Subcutaneous adipose tissue (tissue), 4 donors: ENCODE data around the gene DNAJC21. TPM values are rescaled to one million over a fixed set of nuclear protein-coding genes. Genes with fewer than 3 reads are reported as not detected.

Experiments
- total RNA-seq, 4 donors: library from RNA; depleted of rRNA; stranded (reverse); fragments of >200 nt; gene quantifications; one replicate each; pipeline ENCODE4 v1.1.0, GENCODE V29; 2016
- TF ChIP-seq, protein P1 (sequence below): fragments of 450-650 bp; IDR thresholded peaks from one replicate; pipeline ENCODE4 v1.5.1; 2016; ENCODE audit warnings: low read depth, mild to moderate bottlenecking, control low read depth, antibody characterized with exemption, moderate library complexity

DNAJC21 gene
- total RNA-seq, 4 donors from 2014 or later = 32.1 to 43.9 (median 36.9) TPM

- TF ChIP-seq, protein P1, sequence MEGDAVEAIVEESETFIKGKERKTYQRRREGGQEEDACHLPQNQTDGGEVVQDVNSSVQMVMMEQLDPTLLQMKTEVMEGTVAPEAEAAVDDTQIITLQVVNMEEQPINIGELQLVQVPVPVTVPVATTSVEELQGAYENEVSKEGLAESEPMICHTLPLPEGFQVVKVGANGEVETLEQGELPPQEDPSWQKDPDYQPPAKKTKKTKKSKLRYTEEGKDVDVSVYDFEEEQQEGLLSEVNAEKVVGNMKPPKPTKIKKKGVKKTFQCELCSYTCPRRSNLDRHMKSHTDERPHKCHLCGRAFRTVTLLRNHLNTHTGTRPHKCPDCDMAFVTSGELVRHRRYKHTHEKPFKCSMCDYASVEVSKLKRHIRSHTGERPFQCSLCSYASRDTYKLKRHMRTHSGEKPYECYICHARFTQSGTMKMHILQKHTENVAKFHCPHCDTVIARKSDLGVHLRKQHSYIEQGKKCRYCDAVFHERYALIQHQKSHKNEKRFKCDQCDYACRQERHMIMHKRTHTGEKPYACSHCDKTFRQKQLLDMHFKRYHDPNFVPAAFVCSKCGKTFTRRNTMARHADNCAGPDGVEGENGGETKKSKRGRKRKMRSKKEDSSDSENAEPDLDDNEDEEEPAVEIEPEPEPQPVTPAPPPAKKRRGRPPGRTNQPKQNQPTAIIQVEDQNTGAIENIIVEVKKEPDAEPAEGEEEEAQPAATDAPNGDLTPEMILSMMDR = no peak
These were observed 5.5 kb upstream of the DNAJC21 start for GRCh38 chr5:34923694-34924461.

DNA sequence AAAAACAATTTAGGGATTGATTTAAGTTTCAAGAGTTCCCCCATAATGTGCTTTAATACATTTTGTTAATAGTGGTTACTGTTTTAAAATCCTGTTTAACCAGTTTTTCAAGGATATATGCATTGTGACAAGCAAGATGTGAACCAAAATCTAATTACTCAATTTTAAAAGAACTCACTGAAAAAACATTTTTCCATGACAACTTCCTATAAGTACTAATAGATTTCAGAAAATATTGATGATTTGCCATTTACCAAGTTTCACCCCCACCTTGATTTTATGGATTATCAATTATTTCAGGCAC lies 4.9 kb upstream of the DNAJC21 start:
- TF ChIP-seq, protein P1 = no peak

DNA sequence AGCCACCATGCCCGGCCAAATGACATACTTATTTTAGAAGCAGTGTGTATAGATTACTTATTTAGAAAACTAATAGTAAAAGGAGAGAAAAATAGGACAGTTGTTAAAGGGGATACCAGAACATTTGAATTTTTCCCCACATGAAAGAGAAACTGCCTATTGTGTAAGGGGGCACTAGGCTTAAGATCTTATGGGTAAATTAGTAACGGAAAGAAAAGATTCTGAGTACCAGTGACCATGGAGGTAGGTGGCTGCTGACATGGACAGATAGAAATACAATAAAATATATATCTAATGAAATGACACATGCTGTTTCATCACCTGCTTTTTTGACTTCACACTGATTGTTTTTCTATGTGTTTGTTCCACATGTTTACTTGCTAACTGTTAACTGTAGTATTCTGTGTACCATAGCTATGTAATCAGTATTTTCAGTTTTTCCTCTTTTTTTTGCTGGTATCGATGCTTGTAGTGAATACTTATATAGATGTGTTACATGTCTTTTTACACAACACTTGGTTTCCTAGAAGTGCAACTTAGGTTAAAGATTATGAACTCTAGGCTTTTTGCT lies 3.0 kb upstream of the DNAJC21 start:
- TF ChIP-seq, protein P1 = no peak

DNA sequence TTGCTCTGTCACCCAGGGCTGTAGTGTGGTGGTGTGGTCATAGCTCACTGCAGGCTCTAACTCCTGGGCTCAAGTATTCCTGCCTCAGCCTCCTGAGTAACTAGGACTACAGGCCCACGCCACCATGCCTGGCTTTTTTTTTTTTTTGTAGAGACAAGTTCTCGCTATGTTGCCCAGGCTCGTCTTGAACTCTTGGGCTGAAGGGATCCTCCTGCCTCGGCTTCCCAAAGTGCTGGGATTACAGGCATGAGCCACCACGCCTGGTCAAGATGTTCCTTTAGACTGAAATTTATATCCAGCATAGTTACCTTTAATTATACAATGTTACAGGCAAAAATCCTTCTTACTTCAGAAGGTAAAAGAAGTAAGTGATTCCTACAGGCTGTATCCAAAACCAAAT lies 1.6 kb upstream of the DNAJC21 start:
- TF ChIP-seq, protein P1 = no peak

DNA sequence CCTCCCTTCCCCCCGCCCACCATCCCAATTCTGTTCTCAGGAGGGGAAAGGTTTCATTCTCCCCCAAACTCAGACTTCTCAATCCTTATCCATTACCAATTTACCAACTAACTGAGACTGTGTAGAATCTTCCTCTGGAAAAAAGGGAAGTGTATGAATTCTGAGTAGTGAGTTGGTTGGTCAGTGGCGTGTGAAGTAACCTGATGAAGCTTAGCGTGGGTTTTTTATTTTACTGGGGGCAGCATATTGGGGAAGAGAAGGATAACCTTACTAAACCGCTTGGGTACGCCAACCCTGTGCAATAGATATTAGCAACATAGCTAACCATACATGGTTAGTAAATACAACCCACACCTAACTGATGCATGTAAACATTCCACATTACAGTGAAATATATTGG lies 1.1 kb upstream of the DNAJC21 start:
- TF ChIP-seq, protein P1 = no peak

- TF ChIP-seq, protein P1 = no peak
These were observed 532 bp downstream of the DNAJC21 start for GRCh38 chr5:34929720-34930461.

DNA sequence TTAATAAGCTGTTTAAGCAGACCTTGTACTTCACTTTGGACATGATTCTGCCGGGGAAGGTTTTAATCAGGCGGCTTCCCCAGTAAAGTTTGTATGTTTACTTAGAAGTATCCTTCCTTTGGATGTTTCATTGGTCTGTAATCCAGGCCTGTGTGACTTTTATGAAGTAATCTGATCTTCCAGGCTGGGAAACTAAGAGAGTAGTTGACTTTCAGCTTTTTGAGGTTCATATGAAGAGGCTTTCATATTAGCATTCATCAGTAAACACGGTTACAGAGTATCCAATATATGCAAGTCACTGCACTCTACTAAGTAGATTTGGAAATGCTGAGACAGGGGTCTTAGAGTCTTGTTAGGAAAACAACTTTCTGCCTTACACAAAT lies 1.1 kb downstream of the DNAJC21 start:
- TF ChIP-seq, protein P1 = no peak
